Skeletal muscle satellite cell (primary cell): ENCODE data around the gene DVL2.
A peak's percentile ranks its signal among the peaks of the same experiment; 100 is the strongest.

ENCODE experiments used
- H3K27me3 ChIP-seq: 2 replicates; pipeline ENCODE4 v1.7.0; 2013; ENCODE audit warnings: low read length; ENCODE audit not compliant: control insufficient read depth, insufficient read depth
- H3K36me3 ChIP-seq: 2 replicates; pipeline ENCODE4 v1.7.0; 2013; ENCODE audit warnings: mild to moderate bottlenecking, control low read depth, low read length; ENCODE audit not compliant: insufficient read depth
- H3K4me1 ChIP-seq: 2 replicates; pipeline ENCODE4 v1.7.0; 2013; ENCODE audit warnings: low read length; ENCODE audit not compliant: control insufficient read depth, insufficient read depth
- H3K4me2 ChIP-seq: 2 replicates; pipeline ENCODE4 v1.7.0; 2013; ENCODE audit warnings: mild to moderate bottlenecking, low read length
- H3K4me3 ChIP-seq: 2 replicates; pipeline ENCODE4 v1.7.0; 2013; ENCODE audit warnings: low read length
- H3K9ac ChIP-seq: 2 replicates; pipeline ENCODE4 v1.7.0; 2013; ENCODE audit warnings: mild to moderate bottlenecking, low read depth, low read length, moderate library complexity
- H3K9me3 ChIP-seq: replicated peaks from 2 replicates; pipeline ENCODE4 v1.7.0; 2013; ENCODE audit warnings: mild to moderate bottlenecking, control low read depth, low read length

The DVL2 gene

GRCh38 chr17:7262935-7263800, 28.9 kb upstream of the DVL2 start:
- Histone ChIP-seq H3K9me3 (no peaks in the 10 kb centered on the region), H3K4me1 (peaks cover 56% of the 10 kb centered on the region), H3K4me3 (peak overlapping the region; percentile 59), H3K36me3 (peaks cover 14% of the 10 kb centered on the region), H3K4me2 (peak overlapping the region; percentile 86), H3K9ac (peak overlapping the region; percentile 31), H3K27me3 (no peaks in the 10 kb centered on the region)

GRCh38 chr17:7262192-7262934, 28.0 kb upstream of the DVL2 start, which contains the start of gene CLDN7:
Gene CLDN7 (minus strand): TSS chr17:7262478. CDS start chr17:7262043, 435 bp downstream.
- H3K27me3 ChIP-seq: no peaks in the 10 kb centered on the region
- H3K4me3 ChIP-seq: peak within 1 kb of the TSS; percentile 59
- peak within 1 kb of the TSS; percentile 67 for H3K9ac ChIP-seq
- no peaks in the 10 kb centered on the region for H3K9me3 ChIP-seq
- H3K4me1 ChIP-seq: peaks cover 56% of the 10 kb centered on the region
- H3K36me3 ChIP-seq: peaks cover 14% of the 10 kb centered on the region
- peak within 1 kb of the TSS; percentile 86 for H3K4me2 ChIP-seq

GRCh38 chr17:7261379-7262191, 27.3 kb upstream of the DVL2 start:
- Histone ChIP-seq H3K36me3 (peaks cover 19% of the 10 kb centered on the region), H3K4me3 (peak overlapping the region; percentile 59), H3K9ac (peak overlapping the region; percentile 67), H3K27me3 (no peaks in the 10 kb centered on the region), H3K9me3 (no peaks in the 10 kb centered on the region), H3K4me2 (peak overlapping the region; percentile 86), H3K4me1 (peaks cover 53% of the 10 kb centered on the region)

DNA sequence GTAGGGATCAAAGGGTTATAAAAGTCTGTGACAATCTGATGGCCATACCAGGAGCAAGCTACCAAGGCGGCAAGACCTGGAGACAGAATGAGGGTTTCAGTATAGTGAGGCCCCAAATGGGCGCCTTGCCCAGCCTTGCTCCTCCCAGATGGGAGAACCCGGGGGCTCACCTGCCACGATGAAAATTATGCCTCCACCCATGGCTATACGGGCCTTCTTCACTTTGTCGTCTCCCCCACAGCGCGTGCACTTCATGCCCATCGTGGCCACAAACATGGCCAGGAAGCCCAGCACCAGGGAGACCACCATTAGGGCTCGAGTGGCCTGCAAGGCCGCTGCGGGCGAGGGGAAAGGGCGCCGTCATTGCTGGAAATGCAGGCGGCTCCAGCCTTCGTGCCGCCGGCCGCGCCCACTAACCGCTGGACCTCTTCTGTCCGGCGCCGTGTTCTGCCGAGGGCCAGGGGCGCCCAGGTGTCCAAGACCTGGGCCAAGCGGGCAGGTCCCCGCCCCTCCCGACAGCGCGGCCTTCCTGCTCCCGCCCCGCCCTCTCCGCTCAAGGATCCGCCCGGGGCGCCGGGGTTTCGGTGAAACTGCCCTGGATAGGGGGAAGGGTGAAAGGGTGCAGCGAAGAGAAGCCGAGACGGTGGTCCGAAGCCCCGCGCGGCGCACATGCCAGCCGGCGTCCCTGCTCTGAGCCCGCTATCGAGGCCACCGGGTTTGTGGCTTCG, 26.5 kb upstream of the DVL2 start:
- peaks cover 53% of the 10 kb centered on the region for H3K4me1 ChIP-seq
- H3K4me3 ChIP-seq: peak overlapping the region; percentile 59
- peaks cover 20% of the 10 kb centered on the region for H3K36me3 ChIP-seq
- H3K9me3 ChIP-seq: no peaks in the 10 kb centered on the region
- H3K9ac ChIP-seq: peak overlapping the region; percentile 67
- no peaks in the 10 kb centered on the region for H3K27me3 ChIP-seq
- peak overlapping the region; percentile 86 for H3K4me2 ChIP-seq

DNA sequence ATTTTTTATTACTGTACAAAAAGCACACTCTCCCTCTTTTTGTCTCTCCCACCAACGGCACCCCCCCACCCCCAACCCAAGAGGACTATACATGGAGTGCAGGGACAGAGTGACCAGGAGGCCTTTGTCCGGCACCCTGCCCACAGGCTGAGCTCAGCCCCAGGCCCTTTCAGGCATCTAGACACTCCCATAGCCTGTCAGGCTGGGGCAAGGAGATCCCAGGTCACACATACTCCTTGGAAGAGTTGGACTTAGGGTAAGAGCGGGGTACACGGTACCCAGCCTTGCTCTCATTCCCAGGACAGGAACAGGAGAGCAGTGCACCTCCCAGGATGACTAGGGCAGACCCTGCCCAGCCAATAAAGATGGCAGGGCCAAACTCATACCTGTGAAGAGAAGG, 25.8 kb upstream of the DVL2 start:
- no peak overlapping the region for H3K9ac ChIP-seq
- H3K4me1 ChIP-seq: peaks cover 53% of the 10 kb centered on the region
- no peak overlapping the region for H3K4me3 ChIP-seq
- H3K27me3 ChIP-seq: no peaks in the 10 kb centered on the region
- H3K36me3 ChIP-seq: peaks cover 22% of the 10 kb centered on the region
- no peak overlapping the region for H3K4me2 ChIP-seq
- no peaks in the 10 kb centered on the region for H3K9me3 ChIP-seq

- H3K36me3 ChIP-seq: peaks cover 28% of the 10 kb centered on the region
- H3K9me3 ChIP-seq: no peaks in the 10 kb centered on the region
- no peak overlapping the region for H3K9ac ChIP-seq
- no peak overlapping the region for H3K4me3 ChIP-seq
- H3K4me1 ChIP-seq: peaks cover 53% of the 10 kb centered on the region
- peak overlapping the region; percentile 60 for H3K4me2 ChIP-seq
- no peaks in the 10 kb centered on the region for H3K27me3 ChIP-seq
These were observed 25.2 kb upstream of the DVL2 start for GRCh38 chr17:7259555-7259889.

GRCh38 chr17:7258731-7259554, 24.6 kb upstream of the DVL2 start:
- no peaks in the 10 kb centered on the region for H3K9me3 ChIP-seq
- peaks cover 33% of the 10 kb centered on the region for H3K36me3 ChIP-seq
- H3K9ac ChIP-seq: peak overlapping the region; percentile 49
- no peaks in the 10 kb centered on the region for H3K27me3 ChIP-seq
- no peak overlapping the region for H3K4me3 ChIP-seq
- peak overlapping the region; percentile 60 for H3K4me2 ChIP-seq
- H3K4me1 ChIP-seq: peaks cover 49% of the 10 kb centered on the region

DNA sequence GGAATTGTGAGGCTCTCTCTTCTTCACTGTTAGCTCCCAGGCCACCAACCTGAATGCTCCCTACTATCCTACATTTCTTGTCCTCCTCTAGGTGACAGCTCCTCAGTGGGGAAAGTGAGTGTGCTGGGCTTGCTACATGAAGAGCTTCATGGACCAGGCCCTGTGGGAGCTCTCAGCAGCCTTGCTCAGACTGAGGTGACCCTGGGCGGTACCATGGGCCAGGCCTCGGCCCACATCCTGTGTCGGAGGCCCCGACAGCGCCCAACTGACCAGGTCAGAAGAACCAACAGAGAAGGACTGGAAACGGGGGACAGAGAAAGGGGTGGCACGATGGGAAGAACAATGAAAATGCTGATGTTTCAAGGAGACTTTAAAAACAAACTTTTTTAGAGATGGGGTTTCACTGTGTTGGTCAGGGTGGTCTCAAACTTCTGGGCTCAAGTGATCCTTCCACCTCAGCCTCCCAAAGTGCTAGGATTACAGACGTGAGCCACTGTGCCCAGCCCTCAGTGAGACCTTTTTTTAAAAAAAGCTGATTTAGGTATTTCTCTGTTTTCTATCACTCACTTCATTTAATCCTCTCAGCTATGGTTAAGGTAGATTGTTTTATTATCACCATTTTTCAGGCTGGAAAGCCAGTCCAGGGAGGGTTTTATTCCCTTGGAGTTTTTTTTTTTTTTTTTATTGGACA, 22.6 kb upstream of the DVL2 start:
- peaks cover 36% of the 10 kb centered on the region for H3K4me1 ChIP-seq
- no peaks in the 10 kb centered on the region for H3K9me3 ChIP-seq
- no peak overlapping the region for H3K4me2 ChIP-seq
- H3K4me3 ChIP-seq: no peak overlapping the region
- H3K9ac ChIP-seq: no peak overlapping the region
- H3K27me3 ChIP-seq: no peaks in the 10 kb centered on the region
- peaks cover 34% of the 10 kb centered on the region for H3K36me3 ChIP-seq

- peaks cover 26% of the 10 kb centered on the region for H3K4me1 ChIP-seq
- no peaks in the 10 kb centered on the region for H3K27me3 ChIP-seq
- peaks cover 32% of the 10 kb centered on the region for H3K36me3 ChIP-seq
- H3K9ac ChIP-seq: no peak overlapping the region
- H3K4me2 ChIP-seq: no peak overlapping the region
- no peak overlapping the region for H3K4me3 ChIP-seq
- H3K9me3 ChIP-seq: no peaks in the 10 kb centered on the region
These were observed 20.2 kb upstream of the DVL2 start for GRCh38 chr17:7254511-7254910.

DNA sequence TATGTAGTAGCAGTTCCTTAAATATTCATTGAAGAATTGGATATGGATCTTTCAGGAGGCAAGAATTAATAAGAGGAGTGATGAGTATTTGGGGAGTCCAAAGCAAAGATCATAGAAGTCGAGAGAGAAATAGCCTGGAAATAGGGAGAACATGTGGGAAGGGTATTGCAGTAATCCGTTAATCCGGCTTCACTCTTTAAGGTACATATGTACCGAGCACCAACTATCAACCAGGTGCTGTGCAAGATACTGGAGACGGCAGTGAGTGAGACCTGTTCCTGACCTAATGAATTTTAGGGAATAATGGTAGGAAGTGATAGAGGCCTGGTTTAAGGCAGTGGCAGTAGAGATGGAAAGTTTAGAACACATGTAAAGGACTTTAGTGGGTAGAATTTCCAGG, 18.8 kb upstream of the DVL2 start:
- peaks cover 22% of the 10 kb centered on the region for H3K4me1 ChIP-seq
- peak overlapping the region; percentile 98 for H3K4me2 ChIP-seq
- peak overlapping the region; percentile 100 for H3K9ac ChIP-seq
- no peaks in the 10 kb centered on the region for H3K27me3 ChIP-seq
- H3K9me3 ChIP-seq: no peaks in the 10 kb centered on the region
- peak overlapping the region; percentile 96 for H3K4me3 ChIP-seq
- peaks cover 20% of the 10 kb centered on the region for H3K36me3 ChIP-seq
